ENCODE measurements around the gene CNTNAP5.

The CNTNAP5 gene

DNA sequence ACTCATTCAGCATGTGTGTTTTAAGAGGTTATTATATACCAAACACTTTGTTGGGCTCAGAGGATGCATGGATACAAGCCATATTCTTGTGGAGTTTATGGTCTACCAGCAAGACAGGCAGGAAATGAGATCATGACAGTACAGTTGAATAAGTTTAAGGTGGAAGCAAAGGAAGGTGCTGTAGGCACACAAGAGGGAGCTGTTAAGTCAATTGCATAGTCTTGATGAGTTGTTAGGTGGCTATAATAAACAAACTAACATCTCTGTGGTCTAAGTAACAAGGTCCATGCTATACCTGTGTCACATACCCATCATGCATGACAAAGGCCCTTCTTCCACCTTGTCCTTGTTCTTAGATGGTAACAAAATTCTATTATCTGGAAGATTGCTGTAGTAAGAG is 538.3 kb downstream of the CNTNAP5 start:
- DNase-seq, result no peak

DNA sequence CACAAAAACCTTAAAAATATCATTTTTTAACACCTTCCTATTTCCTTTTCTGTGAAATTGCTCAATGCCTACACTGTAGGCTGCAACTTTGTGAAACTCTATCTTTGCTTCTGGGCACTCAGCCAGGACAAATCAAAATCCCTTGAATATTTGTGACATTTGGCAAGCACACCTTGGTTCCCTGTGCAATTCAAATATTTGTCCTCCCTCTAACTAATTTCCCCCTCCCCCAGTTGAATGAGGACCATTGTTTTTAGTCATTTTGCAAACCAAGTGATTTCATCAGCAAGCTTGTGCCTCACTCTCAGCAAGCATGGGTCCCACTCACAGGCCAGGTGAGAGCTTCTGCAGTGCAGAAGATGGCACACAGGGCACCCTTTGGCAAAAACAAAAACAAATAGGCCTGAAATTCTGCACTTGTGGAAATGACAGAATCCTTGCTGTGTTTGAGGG is 541.5 kb downstream of the CNTNAP5 start:
- DNase-seq, result no peak

DNA sequence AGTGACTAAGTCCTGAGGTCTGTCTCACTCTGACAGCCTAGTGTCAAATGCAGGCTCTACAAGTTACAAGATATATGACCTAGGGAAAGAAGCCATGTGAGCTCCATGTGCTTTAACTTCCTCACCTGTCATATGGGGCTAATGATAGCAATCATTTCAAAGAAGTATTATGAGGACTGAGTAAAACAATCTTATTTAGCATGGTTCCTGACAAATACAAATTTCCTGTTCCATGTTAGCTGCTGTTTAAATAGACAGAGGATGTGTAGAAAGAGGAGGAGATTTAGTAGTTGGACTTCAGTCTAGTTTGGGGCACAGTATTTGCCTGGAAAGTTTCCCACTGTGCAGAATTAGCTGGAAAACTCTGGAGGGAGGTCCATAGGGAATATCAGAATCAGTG is 545.8 kb downstream of the CNTNAP5 start:
- DNase-seq, result no peak

DNA sequence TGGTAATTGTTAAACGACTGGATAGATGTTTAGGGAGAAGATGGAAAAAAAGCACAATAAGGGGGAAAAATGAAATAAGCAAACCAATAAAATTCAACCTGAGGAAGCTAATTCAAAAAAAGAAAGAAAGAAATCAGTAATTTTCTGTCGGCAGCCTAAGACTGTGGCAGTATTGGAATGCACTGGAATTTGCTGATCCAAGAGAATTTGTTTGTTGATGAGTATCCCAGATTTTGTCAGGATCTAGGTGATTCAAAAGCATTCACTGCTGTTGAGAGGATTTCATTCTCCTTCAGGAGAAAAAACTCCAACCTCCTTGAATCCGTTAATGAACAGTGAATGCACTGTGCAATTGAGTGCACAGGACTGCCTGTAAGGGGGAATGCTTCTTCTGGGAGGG is 546.7 kb downstream of the CNTNAP5 start:
- DNase-seq, result no peak

DNA sequence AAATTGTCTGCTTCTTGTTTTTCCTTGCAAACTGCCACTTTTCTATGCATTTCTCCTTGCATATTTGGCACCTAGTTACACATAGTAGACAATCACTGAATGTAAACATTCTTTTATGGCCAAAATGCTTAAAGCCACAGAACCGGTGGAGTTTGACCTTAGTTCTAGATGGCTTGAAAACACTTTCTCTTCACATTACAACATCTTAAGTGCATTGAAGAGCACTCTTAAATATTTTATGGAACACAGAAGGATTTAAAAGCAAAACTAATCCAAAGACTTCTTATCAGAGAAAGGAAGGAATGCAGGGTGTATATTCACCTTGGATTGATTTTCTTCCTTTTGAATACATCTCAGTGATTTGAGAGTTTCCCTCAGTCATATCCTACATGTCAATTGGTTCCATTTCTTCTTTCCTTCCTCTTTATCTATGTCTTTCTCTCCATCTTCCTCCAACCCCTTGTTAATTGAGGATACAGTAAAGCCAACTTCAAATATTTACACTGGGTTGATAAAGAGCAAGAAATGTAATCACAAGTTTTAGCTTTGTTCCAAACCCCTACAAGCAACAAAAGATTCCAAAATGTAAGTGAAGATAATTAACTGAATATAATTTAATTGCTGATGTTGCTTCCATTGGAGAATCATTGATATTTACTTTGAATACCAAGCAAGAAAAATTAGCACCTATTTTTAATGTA is 548.0 kb downstream of the CNTNAP5 start:
- DNase-seq, result no peak

DNA sequence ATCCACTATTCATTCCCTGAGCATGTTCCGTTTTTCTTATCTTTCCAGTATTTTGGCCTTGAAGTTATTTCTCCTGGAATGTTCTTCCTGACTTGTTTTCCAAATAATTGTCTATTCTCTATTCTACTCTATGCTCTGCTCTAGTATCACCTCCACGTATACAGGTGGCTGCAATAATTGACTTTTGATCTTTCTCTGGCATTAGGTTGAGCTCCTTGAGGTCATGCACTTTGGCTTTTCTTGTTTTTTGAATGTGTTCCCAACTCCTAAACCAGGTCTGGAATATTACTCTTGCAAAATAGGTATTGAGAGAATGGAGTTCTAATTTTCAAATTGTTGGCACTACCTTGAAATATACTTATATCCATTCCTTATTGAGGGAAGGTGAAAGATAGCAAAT is 550.4 kb downstream of the CNTNAP5 start:
- DNase-seq, result no peak

DNA sequence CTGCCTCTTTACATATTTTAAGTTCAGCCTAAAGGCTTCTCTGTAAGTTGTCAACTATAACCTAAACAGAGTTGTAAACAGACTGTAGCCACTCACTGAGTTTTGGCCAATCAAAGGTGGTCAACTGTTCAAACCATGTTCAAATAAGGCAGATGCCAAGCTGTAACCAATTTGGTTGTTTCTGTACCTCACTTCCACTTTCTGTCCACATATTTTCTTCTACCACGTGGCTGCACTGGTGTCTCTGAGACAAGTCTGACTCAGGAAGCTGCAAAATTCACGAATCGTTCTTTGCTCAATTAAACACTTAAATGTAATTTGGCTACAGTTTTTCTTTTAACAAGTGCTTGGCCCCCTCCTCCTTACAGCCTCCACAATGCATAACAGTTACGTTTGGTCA is 555.2 kb downstream of the CNTNAP5 start:
- DNase-seq, result no peak

DNA sequence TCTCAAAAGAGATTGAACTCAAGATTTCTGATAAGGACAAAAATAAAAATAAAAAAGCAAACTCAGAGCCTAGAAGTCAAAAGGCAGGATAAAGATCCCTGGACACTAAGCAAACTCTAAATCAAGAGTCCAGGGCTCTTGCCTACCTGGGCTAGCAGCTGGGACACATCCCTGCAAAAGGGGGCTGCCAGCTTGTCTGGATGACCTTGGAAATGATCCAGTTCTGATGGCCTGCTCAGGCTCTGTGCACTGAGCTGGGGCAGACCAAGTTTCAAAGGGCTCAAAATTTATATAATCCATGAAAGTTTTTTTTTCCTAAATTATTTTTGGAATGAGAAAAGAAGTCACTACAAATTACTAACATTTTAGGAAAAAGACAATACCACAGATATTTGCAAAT is 557.3 kb downstream of the CNTNAP5 start:
- DNase-seq, result no peak

DNA sequence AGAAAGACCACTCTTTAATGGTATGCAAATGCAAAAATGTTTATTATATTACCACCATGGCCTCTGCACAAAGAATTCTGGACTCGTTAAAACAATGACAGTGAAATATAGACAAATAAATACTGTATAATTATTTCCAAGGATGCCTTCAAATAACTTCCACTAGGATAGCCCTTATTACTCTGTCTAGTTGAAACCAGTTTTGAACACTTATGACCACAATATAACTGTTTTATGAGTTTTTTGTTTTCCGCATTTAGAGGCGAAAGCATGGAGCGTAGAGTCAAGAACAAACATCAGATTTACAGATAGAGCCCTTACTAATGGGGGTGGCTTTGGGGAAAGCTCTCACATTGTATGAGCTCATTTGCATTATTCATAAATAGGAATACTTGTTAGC is 559.5 kb downstream of the CNTNAP5 start:
- DNase-seq, result no peak

DNA sequence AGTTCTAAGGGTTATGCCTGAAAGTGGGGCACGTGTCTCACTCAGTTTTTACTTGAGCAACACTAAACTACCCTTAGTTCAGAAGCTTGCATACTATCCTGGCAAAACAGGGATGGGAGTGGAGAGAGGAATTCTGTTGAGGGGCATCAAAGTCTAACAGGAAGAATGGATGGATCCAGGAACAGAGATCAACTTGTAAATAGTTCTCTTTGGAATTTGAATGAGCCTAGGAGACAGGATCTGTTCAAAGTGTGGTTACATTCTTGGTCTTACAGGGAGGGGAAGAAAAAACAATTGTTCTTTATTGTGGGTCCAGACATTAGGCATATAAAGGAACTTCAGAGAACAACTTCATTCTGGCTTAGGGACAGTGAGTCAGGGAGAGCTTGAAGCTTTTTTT is 560.2 kb downstream of the CNTNAP5 start:
- DNase-seq, result no peak

DNA sequence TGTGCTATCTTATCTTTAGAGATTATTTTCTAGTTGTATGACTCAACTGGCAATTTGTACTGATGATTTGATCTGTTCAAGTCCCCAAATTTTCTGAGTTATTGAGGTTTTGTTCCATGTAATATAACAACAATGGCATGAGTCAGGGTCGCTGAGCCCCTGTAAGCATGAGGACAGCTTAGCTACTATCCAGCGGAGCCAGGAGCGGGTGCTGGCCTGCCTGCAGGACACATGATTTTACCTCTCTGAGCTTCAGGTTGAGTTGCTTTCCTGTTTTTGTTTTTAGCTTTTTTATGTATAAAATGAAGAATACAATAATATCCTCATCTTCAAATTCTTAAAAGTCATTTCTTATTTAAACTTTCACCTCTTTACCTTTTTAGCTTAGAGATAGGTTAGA is 561.1 kb downstream of the CNTNAP5 start:
- no peak for DNase-seq

DNA sequence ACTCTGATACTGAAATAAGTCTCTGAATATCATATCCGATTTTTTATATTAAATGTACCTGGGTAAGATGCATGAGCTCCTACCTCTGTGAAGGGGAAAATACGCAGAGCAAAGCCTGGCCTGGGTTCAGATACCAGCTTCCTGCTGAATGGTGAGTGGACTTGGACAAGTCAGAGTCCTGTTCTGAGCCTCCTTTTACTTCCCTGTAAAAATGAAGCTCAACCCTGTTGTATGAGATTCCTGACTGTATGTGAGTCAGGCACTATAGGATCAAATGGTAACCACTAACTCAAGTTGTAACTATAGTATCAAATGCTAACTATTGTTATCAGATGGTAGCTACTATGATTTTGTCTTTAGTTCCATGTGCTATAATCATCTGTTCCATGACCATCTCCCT is 561.7 kb downstream of the CNTNAP5 start:
- no peak for DNase-seq

DNA sequence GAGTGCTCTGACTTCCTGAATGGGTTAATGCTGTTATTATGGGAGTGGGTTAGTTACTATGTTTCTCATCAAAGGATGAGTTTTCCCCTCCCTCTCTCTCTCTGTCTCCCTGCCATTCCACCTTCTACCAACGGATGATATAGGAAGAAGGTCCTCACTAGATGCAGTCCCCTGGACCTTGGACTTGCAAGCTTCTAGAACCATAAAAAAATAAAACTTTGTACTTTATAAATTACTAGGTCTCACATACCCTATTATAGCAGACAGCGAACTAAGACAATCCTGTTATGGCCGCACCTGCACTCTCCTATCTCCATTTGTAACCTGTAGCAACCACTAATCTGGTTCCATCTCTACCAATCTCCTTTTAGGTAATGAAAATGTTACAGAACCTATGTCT is 564.9 kb downstream of the CNTNAP5 start:
- DNase-seq, result no peak

DNA sequence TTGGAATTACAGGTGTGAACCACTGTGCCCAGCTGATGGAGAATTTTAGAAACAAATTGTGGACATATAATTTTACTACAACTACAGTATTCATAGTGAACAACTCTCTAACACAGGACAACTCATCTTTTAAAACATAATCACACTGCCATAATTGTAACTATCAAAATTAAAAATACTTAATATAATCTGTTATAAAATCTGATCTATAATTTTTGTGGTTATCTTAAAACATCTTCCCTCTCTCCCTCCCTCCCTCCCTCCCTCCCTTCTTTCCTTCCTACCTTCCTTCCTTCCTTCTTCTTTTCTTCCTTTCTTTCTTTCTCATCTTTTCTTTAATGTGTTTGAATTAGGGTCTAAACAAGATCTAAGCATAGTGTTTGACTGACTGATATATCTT is 577.7 kb downstream of the CNTNAP5 start:
- no peak for DNase-seq

DNA sequence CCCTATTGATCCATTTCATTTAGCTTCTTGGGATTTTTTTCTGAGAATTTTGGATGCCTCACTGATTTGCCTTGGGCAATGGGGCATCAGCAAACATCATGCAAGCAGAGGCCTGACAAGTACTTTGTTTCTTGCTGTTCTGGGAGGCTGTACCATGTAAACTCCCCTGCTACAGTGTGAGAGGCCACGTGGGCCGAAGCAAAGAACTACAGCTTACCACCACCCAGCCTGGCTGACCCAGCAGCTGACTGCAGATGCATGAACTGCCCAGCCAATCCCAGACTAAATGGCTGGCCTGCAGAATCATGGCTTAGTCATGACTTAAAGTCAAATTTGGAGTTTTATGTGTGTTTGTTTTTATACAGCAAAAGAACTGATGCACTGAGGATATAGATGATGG is 579.9 kb downstream of the CNTNAP5 start:
- no peak for DNase-seq

DNA sequence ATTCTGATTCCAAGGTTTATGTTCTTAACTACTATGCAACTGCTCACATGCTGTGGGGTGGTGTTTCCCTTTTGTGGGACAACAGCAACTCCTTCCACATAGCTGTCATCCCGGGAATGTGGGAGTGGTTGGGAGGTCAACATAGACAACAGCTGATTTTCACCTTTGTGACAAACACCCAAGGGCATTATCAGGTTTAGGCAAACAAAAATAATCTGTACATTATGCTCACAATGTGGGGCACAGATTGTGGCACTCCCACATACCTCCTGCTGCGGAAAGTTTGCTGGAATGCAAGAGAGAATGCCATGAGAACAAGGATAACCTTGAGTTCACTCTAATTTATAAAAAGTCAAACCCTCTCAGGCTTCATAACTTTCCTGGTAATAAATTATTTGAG is 582.6 kb downstream of the CNTNAP5 start:
- DNase-seq, result no peak

DNA sequence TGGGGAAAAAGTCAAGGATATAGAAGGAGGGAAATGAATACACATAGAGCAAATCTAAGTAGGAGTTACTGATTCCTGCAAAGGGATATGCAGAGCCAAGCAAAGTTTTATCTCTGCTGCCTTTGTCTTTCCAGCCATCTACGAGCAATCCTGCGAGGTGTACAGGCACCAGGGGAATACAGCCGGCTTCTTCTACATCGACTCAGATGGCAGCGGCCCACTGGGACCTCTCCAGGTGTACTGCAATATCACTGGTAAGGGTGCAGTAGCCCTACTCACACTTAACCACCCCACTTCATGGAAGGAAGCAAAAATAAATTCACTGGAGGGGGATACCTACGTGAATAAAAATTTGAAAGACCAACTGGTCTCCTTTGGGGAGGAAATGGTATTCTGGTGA is 584.6 kb downstream of the CNTNAP5 start:
- DNase-seq, result no peak

DNA sequence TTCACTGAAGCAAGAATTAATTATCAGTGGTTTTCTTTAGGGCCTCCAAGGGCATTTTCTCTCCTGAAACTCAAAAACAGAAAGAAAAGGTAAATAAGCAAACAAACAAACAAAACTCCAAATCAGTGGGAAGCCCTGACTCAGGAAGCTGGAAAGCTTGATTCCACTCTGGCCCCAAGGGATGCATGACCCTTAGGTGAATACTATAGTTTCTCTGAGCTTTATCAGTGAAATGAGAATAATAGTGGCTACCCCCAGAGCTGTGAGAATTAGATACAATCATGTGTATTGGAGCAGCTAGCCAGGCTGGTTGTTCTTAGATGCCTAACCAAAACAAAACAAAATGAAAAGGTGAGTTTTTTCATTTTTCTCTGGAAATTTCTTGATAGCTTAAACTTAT is 585.1 kb downstream of the CNTNAP5 start:
- DNase-seq, result no peak

DNA sequence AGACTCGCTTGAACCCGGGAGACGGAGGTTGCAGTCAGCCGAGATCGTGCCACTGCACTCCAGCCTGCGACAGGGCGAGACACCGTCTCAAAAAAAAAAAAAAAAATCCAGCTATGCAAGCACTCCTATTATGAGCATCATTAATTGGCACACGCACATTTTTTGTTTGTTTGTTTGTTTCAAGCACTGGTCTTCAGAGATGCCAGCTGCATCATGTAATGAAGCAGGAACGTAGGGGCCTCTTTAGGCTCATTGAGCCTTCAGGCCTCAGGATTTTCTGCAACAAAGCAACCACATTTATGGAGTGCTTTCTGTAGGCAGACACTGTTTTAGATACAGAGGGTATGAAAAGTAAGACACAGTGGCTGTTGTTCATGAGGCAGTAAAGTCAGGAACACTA is 585.8 kb downstream of the CNTNAP5 start:
- no peak for DNase-seq

DNA sequence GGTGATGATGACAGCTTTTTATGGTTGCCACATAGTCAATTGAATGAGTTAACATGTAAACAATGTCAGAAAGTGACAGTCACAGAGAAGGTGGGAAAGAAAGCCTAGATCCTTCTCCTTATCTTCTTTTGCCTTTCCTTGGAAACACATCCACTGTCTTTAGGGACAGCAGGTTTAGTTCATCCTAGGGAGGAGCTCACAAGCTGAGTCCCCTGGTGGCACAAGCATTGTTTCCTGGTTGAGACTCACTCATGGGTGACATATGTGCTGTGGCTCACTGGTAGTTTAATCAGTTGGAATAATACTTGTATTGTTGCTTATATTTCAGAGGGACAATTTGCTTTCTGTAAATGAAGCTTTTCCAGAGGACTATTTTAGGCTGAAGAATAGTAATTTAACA is 598.5 kb downstream of the CNTNAP5 start:
- no peak for DNase-seq

DNA sequence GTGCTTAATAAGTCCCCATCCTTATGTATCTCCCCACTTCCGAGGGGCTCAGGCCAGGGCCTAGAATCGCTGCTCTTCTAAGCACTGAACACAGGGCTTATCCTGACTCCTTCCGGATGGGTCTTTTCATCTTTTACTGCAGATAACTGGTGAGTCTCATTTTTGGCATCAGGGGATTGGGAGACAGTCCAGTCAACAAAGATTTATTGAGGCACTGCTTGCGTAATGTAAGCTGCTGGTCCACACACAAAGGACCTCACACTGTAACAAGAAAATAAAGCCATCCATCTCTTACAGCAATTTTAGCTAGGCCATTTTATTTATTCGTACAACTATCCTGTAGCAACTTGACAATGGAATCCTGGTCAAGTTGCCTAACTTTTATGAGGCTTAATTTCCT is 600.5 kb downstream of the CNTNAP5 start:
- DNase-seq, result no peak

DNA sequence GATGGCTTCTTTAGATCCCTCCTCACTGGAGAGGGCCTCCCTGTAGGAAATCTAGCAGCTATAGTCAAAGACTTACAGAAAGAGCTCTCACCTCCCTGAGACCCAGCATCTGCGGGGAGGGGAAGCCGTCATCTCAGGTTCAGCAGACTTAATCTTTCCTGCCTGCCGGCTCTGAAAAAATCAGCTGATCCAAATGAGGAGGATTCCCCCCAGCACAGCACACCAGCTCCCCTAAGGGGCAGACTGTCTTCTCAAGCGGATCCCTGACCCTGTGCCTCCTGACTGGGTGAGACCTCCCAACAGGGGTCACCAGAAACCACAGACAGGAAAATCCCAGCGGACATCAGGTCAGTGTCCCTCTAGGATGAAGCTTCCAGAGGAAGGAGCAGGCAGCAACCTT is 601.9 kb downstream of the CNTNAP5 start:
- no peak for DNase-seq

DNA sequence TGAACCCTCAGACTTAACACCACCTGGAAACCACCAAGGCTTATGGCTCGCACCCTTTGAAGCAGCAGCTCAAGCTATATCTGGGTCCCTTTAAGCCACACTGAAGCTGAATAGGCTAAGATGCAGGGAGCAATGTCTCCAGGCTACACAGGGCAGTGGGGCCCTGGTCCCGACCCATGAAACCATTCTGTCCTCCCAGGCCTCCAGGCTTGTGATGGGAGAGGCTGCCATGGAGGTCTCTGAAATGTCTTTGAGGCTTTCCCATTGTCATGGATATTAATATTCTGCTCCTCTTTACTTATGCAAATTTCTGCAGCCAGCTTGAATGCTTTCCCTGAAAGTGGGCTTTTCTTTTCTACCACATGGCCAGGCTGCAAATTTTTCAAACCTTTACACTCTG is 608.7 kb downstream of the CNTNAP5 start:
- DNase-seq, result no peak

DNA sequence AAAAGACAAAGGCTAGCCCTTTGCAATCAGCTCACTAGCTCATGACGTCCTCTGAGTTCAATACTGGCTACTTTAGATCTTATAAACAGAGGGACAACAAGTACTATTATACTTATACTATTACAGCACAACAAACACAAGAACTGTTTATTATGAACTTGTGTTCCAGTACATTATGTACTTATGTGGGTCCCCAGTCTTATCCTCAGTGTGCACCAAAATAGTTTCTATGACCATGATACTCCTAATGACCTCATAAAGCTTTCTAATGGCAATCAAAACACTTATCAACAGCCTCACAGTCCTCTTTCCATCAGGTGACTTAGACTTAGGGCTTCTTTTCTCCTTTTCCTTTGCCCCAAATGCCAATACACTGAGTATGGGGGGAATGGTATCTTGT is 614.4 kb downstream of the CNTNAP5 start:
- no peak for DNase-seq

DNA sequence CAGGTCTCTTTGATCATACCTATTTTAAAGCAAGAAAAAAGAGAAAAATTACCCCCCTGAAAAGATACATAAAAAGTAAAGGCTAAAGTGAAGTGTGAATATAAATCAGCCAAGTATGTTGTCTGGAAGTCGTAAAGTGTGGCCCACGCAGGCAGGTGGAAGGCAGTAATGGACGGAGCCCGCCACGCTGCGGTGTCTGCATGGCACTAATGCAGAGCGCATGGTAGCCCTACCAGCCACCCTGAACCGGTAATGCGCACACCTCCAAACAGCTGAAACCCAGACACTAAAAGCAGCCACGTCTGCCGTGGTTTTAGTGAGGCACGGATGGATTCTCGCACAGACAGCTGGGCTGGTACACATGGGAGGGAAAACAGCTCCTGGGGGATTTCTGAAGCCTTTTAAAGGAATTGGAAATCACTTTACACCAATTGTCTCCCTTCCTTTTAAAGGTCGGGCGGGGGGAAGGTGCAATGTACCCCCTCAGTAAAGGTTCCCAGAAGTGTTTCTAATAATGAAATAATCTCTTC is 615.2 kb downstream of the CNTNAP5 start:
- DNase-seq, result no peak
